H7 (cell line): ENCODE measurements around the gene GPR156. TPM values are rescaled to one million over a fixed set of nuclear protein-coding genes. Genes with fewer than 3 reads are reported as not detected.
"Not testable (repeated sequence)": the region's sequence is repeated elsewhere in the genome, so short reads cannot be mapped to it uniquely, and the experiment has no call there.

Experiments
- DNase-seq: peaks from one replicate; pipeline ENCODE4 v3.0.0; 2012
- H3K27me3 ChIP-seq: 2 replicates; pipeline ENCODE4 v1.6.0; 2011; ENCODE audit warnings: mild to moderate bottlenecking, low read length; ENCODE audit not compliant: control insufficient read depth, insufficient read depth
- H3K36me3 ChIP-seq: replicated peaks from 2 replicates; pipeline ENCODE4 v1.5.1; 2011; ENCODE audit warnings: low read length; ENCODE audit not compliant: control insufficient read depth, insufficient read depth
- H3K4me3 ChIP-seq: 2 replicates; pipeline ENCODE4 v1.5.1; 2011; ENCODE audit warnings: low read depth, mild to moderate bottlenecking, control low read depth, low read length, moderate library complexity; ENCODE audit not compliant: insufficient read depth
- total RNA-seq: library from RNA; depleted of rRNA; stranded (reverse); fragments of >200 nt; shearing (Covaris generic); gene quantifications from 2 replicates; pipeline ENCODE4 v1.2.3, GENCODE V29; 2014; rRNA removed

GPR156 gene
- total RNA-seq, result 0.55 and 1.2 TPM in 2 replicates

DNA sequence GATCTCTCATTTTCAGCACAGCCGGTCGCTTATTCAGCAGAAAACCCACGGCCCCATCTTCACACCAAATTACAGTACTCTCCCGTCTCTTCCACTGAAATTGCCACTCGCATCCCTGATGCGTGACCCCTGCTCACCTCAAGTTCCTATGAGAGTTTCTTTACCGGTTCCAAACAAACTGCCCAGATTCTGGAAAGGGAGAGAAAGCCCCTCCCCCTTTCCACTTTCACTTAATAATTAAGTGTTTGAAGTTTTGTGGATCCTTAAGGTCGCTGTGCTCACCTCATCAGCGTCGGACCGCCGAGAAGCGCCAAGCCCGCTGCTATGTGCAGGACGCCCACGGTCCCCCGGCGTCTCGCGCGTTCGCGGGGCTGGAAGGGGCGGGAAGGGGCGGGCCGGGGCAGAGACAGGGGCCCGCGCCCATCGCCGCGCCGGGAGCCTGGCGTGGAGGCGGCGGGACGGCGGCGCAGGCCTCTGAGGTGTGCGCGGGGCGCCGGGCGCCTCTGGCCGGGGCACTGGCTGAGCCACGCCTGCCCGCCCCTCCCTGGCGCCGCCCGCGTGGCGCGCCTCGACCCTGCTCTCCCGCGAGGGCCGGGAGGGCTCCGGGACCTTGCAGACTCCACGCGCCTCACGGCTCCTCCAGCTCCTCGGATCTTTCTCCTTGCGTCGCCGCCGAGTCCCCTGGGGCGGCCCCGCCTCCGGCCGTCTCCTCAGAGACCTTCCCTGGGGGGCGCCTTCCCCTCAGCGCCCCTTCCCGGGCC is at the start of gene GPR156:
Gene GPR156, minus strand, starts transcription at position 476 of the 761 bp plus-strand sequence. CDS start 41,124 bp downstream, outside the sequence.
- Histone ChIP-seq H3K4me3 (peak within 1 kb of the TSS; percentile 47), H3K36me3 (no peaks in the 10 kb centered on the region), H3K27me3 (peaks cover 37% of the 10 kb centered on the region)
- DNase-seq, result peak; percentile 88

DNA sequence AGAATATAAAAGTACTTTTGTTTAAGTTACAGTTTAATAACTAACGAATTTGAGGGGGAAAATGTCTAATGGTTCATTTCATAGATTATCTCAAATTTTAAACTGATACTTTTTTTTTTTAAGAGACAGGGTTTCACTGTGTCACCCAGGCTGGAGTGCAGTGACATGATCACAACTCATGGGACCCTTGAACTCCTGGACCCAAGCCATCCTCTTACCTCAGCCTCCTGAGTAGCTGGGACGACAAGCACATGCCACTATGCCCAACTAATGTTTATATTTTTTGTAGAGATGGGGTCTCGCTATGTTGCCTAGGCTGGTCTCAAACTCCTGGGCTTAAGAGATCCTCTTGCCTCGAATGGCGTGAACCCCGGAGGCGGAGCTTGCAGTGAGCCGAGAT is 47.6 kb upstream of the GPR156 start:
- Histone ChIP-seq H3K36me3 (peaks cover 1% of the 10 kb centered on the region), H3K4me3 (no peak overlapping the region), H3K27me3 (no peaks in the 10 kb centered on the region)
- DNase-seq, result no peak

DNA sequence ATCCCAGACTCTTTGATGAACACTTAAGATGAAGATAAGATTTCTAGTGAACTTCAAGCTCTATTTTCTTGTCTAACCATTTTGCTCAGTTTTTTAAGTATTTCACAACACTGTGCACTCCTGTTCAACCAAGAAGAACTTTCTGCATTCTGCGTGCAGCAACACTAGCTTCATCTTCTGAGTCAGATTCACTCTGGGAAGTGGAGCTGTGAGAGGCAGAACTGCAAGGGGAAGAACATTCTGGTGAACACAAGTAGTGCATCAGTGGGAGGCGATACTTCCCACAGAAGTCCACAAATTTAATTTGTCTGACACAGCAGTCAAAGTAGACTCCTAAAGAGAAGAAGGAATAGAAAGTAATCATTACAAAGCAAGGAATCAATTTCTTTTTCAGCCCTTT is 46.1 kb upstream of the GPR156 start:
- peaks cover 1% of the 10 kb centered on the region for H3K36me3 ChIP-seq
- H3K4me3 ChIP-seq, result no peak overlapping the region
- no peak for DNase-seq
- no peaks in the 10 kb centered on the region for H3K27me3 ChIP-seq

DNA sequence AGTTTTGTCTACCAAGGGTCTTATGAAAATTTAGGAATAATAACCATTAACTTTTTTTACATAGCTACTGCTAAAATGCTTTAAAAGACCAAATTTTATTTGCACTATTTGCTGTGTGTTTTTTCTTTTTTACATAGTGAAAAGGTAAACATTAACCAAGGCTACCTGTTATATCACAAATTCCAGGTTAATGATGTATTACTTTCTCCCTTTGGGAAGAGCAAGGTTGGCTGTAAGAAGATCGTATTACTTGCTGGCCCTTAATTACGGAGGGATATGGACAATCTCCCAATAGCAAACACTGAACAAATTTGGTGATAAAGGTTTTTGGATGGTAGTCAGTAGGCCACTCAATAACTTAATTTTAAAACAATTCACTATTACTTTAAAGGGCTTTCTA is 41.8 kb upstream of the GPR156 start:
- Histone ChIP-seq H3K4me3 (no peak overlapping the region), H3K36me3 (no peaks in the 10 kb centered on the region; the same call in 1 of the 2 replicates), H3K27me3 (no peaks in the 10 kb centered on the region)
- no peak for DNase-seq

DNA sequence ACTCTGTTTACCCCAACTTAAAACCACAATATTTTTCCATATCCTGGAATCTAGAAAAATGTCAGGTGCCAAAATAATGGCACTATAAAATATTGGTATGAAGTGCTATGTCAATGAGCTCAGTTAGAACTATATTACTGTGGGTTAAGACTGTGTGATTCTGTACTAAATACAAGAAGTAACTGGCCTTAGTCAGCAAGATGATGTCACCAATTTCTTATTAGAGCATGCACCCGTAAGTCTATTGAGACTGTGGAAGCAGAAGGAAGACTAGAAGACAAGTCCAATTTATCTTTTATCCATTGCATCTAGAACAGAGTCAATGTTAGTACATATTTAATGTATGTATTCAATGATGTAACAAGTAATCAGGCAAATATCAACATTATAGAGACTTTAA is 39.2 kb upstream of the GPR156 start:
- no peaks in the 10 kb centered on the region for H3K27me3 ChIP-seq
- no peak overlapping the region for H3K4me3 ChIP-seq
- DNase-seq, result no peak
- no peaks in the 10 kb centered on the region for H3K36me3 ChIP-seq

DNA sequence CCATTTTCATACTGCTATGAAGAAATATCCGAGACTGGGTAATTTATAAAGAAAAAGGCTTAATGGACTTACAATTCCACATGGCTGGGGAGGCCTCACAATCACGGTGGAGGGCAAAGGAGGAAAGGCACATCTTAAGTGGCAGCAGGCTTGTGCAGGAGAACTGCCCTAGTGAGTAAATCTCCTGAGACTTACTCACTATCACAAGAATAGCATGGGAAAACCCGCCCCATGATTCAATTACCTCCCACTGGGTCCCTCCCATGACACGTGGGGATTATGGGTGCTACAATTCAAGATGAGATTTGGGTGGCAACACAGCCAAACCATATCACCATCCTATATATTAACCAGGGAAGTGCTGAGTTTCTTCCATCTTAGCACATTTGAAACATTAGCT is 38.7 kb upstream of the GPR156 start:
- H3K27me3 ChIP-seq, DNase-seq, H3K4me3 ChIP-seq, H3K36me3 ChIP-seq: not testable (repeated sequence)

DNA sequence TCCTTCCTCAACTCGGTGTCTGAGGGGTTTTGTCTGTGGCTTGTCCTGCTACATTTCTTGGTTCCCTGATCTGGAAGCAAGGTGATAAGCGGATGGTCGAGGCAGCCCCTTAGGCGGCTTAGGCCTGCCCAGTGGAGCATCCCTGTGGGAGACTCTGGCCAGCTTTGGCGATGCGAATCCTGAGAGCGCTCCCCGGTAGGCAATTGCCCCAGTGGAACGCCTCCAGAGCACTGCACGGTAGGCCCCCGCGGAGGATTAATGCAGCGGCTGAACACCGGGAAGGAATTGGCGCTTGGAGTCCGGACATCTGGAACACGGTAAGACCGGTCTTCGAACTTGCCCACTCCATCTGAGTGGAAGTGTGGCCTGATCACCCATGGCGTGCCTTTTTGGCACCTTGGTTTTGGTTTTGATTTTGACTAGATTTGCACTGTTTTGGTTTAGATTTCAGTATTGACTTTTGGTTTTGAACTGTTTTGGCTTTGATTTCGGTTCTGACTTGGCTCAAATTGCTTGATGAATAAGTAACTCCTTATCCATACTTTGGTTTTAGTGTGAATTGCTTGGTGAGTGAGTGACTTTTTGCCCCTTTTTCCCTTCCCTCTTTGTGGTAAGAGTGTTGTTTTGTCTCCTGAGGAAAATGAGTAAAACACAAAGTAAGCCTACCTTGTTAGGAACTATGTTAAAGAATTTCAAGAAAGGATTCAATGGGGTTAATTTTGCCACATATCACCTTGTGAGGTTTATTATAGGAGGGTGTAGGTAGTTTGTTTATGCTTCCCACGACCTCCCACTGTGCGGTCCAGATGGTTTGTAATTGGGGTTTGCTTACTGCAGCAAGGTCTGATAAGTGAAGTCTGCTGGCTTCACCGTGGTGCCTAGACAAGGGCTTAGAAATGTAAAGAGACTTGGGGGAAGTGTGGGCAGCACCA is 27.1 kb upstream of the GPR156 start:
- DNase-seq, result no peak
- no peaks in the 10 kb centered on the region for H3K27me3 ChIP-seq
- H3K36me3 ChIP-seq, result no peaks in the 10 kb centered on the region
- H3K4me3 ChIP-seq, result no peak overlapping the region

DNA sequence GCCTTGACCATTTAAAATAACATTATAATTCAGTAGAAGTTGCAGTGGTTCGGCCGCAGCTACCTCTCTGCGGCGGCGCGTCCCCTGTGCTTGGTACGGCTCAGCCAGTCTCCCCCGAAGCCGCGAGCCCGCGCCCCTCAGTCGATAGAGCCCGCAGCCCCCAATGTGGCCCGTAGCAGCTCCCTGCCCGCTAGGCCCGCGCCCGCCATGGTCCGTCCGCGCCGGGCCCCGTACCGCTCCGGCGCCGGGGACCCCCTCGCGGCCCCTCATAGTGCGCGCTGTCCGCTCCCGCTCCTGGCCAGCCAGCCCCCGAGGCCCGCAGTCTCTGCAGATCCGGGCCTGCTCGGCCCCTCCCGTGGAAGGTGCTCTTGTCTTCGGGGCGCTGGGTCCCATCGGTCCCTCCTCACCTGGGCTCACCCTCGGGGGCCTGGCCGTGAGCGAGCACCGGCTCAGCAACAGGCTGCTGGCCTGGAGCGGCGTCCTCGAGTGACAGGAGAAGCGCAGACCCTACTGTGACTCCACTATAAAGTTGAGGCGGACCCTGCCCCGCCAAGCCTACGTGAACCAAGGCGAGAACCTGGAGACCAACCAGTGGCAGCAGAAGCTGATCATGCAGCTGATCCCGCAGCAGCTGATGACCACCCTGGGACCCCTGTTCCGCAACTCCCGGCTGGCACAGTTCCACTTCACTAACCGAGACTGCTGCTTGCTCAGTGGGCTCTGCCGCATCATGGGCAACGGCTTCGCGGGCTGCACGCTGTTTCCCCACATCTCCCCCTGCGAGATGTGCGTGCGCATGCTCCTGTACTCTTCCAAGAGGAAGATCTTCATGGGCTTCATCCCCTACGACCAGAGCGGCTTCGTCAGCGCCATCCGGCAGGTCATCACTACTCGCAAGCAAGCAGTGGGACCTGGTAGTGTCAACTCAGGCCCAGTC is 21.8 kb upstream of the GPR156 start:
- DNase-seq, result no peak
- Histone ChIP-seq H3K27me3 (no peaks in the 10 kb centered on the region), H3K36me3 (no peaks in the 10 kb centered on the region), H3K4me3 (no peak overlapping the region)

DNA sequence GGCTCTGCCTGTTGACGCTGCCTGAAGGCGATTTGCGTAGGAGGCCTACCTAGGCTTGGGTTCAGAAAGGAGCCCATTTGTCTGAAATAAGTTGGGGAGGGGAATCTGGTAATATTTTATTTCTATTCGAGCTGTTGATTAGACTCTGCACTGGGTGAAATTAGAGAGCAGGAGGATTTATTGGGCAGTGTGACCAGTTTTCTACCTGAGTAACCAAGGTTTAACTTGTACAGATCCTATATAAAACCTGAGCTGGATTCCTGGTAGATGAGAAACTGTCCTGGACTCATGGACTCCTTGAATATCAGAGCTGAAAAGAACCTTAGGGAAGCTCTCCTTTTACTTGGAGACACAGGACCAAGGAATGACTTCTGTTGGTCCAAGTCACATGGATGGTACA is 19.6 kb upstream of the GPR156 start:
- Histone ChIP-seq H3K27me3 (no peaks in the 10 kb centered on the region), H3K4me3 (no peak overlapping the region), H3K36me3 (no peaks in the 10 kb centered on the region)
- DNase-seq, result no peak

DNA sequence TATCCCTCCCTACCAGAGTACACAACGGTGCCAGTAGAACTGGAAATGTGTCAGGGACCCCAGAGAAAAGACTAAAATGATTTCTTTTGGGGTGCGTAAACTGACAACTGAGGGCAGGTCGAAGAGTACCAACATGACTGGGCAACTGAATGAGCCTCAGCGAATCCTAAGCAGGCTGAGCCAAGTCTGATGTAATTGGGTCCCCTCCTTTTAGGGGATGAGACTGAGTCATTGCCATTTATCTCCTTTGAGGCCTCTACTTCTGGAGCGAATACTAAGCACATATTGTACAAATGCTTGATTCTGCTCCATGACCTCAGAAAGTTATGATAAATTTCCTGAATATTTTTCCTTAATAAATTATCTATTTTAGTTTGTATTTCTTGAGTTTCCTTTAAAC is 17.3 kb upstream of the GPR156 start:
- Histone ChIP-seq H3K4me3 (no peak overlapping the region), H3K36me3 (no peaks in the 10 kb centered on the region), H3K27me3 (no peaks in the 10 kb centered on the region)
- no peak for DNase-seq

DNA sequence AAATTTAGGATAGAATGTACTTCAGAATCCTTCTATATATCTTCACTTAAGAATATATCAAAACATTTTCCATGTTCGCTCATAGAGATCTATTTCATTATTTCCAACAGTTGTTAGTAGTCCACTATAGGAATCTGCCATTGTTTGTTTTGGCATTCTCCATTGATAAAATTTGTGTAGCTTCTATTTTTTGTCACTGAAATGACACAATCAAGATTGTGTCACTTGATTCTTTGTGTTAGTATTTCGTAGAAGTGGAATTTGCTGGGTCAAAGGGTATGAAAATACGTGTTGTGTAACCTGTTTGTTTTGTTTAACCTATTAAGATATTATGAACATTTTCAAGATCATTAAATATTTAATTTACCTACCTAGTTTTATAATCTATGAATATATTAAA is 15.9 kb upstream of the GPR156 start:
- DNase-seq, result no peak

DNA sequence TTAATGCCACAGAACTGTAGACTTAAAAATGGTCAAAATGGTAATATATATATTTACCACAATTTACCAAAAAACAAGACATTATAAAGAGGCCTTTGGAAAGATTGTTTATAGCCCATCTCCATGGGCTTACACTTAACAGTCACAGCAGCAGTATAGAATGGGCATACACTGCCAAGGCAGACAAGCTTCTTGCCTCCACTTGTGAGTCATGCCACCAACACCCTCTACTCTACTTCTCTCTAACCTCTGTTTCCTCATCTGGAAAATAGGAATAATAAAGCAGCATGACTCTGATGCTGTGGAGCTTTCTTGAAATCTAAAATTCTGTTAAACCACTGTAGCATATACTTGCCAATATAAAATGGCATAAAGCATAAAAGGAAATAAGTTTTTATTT is 14.4 kb upstream of the GPR156 start:
- Histone ChIP-seq H3K36me3 (no peaks in the 10 kb centered on the region), H3K4me3 (no peak overlapping the region), H3K27me3 (no peaks in the 10 kb centered on the region)
- no peak for DNase-seq

More for the DNA sequence above, 15.9 kb upstream of the GPR156 start:
- H3K4me3 ChIP-seq, result no peak overlapping the region
- no peaks in the 10 kb centered on the region for H3K27me3 ChIP-seq
- no peaks in the 10 kb centered on the region for H3K36me3 ChIP-seq

DNA sequence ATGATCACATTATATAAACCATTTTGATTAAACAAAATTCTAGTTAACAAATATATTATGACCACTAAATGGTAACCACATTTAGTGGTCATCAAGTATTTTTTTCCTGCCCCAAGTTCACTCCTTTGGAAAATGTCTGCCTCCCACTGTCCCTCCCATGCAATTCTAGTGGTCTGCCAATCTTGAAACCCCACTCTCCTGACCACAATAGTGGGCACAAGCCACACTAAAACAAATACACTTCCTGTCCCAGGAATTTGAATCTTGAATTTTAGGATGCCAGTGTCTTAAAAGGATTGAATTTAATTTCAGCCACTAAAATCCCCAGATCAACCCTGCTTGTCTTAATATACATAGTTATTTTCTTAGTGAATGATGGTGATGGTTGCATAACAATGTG is 14.0 kb upstream of the GPR156 start:
- DNase-seq, result no peak
- H3K27me3 ChIP-seq, result no peaks in the 10 kb centered on the region
- no peak overlapping the region for H3K4me3 ChIP-seq
- no peaks in the 10 kb centered on the region for H3K36me3 ChIP-seq

DNA sequence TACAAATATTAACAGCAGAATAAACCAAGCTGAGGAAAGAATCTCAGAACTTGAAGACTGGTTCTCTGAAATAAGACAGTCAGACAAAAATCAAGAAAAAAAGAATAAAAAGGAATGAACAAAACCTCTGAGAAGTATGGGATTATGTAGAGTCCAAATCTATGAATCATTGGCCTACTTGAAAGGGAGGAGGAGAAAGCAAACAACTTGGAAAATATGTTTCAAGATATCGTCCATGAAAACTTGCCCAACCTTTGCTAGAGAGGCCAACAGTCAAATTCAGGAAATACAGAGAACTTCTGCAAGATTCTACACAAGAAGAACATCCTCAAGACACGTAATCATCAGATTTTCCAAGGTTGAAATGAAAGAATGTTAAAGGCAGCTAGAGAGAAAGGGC is 6.5 kb upstream of the GPR156 start:
- H3K36me3 ChIP-seq, H3K4me3 ChIP-seq, H3K27me3 ChIP-seq, DNase-seq: not testable (repeated sequence)
